Measurements from ENCODE around the gene NCK2.

GRCh38 chr2:105749583-105750400 is 5.1 kb downstream of the NCK2 start:
- TF ChIP-seq CTCF (conservative IDR thresholded peaks at IDR 0.05; ENCODE audit: low read depth, low read length) (no peak), EZH2 (IDR thresholded peaks at IDR 0.05; ENCODE audit: borderline replicate concordance, low read depth, low read length, poor library complexity, severe bottlenecking) (no peak)

Measured in A673 (cell line).